Stimulated activated CD8-positive, alpha-beta memory T cell treated with anti-CD3 and anti-CD28 coated beads, Interleukin-15, amount 100 ng/mL, for 4 hours (primary cell): ENCODE results near the gene SH3TC1.

ENCODE experiments used
- DNase-seq, 2 donors: peaks; one replicate each; pipeline ENCODE4 v3.0.0-alpha.2; 2020; ENCODE audit warnings: low read depth in 2 of 2

The SH3TC1 gene

GRCh38 chr4:8261851-8262535, 62.9 kb downstream of the SH3TC1 start:
- no peak for DNase-seq

- DNase-seq = no peak
Observed at GRCh38 chr4:8262637-8263322, 63.7 kb downstream of the SH3TC1 start.

GRCh38 chr4:8263397-8263796, 64.3 kb downstream of the SH3TC1 start:
- no peak for DNase-seq

DNA sequence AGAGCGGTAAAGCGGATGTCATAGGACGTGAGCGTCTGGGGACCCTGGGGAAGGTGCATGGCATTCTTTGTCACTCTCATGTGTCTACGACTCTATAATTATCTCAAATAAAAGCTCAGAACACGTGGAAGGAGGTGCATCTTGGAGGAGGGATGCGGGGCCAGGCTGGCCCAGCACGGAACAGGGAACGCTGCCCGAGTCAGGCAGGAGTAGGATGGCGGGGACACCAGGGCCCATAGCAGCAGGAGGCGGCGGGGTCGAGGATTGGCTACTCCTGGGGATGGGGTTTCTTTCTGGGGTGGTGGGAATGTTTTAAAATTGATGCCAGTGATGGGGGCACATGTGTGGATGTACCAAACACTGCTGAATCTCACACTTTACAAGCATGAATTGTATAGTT, 65.0 kb downstream of the SH3TC1 start:
- DNase-seq = no peak

GRCh38 chr4:8265171-8265929, 66.3 kb downstream of the SH3TC1 start:
- no peak for DNase-seq

- no peak for DNase-seq
Observed at GRCh38 chr4:8266088-8266487, 67.0 kb downstream of the SH3TC1 start.

DNA sequence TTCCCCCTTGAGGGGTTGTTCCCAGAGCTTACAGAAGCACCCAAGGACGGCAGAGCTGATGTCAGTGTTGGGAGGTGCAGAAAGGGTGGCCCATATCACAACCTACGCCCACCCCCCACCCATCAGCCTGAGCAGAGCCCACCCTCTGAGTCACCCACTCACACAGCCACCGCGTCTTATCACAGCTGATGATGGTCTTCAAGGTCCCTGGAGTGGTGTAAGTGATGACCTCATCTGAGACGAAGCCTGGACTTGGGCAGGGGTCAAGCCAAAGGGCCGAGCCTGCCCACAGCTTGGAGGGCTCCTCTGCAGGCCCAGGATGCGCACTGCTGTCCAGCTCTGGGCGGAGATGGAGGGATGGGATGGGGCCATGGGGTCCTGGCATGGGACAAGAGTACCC, 67.4 kb downstream of the SH3TC1 start:
- no peak for DNase-seq

DNA sequence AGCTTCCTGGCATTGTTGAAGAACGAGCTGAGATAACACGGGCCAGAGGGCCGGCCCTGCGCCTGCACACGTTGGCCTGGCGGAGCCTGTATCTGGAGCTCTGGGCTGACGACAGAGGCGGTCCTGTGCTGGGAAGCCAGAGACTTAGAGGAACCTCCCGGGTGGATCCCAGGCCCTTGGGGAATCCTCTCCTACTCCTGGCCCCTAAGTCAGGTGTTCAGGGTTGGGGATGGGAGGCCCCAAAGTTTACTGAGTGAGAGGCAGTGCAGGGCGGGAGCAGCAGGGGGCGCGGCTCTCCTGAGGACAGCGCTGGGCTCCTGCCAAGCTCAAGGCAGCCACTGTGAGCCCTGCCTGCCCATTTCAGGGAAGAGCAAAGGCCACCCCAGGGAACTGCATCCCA, 68.0 kb downstream of the SH3TC1 start:
- no peak for DNase-seq

GRCh38 chr4:8268211-8268610, 69.1 kb downstream of the SH3TC1 start:
- no peak for DNase-seq

GRCh38 chr4:8268901-8269534, 69.9 kb downstream of the SH3TC1 start:
- DNase-seq = no peak

DNA sequence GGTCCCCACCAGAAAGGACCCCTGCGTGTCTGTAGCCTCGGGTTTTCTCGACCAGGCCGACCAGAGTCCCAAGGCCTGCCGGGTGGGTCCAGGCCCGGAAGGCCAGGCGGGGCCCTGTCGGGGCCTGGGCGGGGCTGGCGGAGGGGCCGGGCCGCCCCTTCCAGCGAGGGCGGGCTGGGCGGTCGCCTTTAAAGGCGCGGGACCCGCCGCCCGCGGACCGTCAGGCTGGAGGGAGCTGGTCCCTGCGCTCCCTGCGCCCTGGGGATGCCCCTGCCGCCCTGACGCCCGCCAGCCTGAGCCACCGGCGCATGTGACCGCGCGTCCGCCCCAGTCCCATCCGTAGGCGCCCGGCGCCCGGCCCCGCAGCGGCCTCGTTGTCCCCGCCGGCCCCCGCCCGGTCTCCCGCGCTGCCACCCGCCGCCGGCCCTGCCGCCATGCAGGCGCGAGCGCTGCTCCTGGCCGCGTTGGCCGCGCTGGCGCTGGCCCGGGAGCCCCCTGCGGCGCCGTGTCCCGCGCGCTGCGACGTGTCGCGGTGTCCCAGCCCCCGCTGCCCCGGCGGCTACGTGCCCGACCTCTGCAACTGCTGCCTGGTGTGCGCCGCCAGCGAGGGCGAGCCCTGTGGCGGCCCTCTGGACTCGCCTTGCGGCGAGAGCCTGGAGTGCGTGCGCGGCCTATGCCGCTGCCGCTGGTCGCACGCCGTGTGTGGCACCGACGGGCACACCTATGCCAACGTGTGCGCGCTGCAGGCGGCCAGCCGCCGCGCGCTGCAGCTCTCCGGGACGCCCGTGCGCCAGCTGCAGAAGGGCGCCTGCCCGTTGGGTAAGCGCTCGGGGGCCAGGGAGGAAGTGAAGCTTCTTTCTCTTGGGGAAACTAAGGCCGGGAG, 70.7 kb downstream of the SH3TC1 start, which contains the start of gene HTRA3:
Gene HTRA3, plus strand, starts transcription at position 220 of the 883 bp plus-strand sequence. Its CDS starts 215 bp downstream, at position 435.
- no peak for DNase-seq

DNA sequence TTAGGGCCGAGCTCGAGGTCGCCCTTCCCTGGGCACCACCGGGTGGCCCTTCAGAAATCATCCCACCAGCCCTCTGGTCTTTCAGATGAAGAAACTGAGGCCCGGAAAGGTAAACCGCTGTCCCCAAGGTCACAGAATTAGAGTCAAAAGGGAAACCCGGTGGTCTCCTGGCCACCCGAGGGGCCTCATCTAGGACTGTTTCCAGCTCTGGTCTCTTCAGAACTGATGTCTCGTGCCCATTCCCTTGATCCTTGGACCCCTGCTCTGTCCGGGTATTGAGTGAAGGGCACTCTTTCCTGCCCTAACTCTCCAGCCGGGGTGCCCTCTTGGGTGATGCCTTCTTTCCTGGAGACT, 71.3 kb downstream of the SH3TC1 start:
- DNase-seq = no peak

GRCh38 chr4:8270912-8271815, 72.1 kb downstream of the SH3TC1 start:
- DNase-seq = no peak

DNA sequence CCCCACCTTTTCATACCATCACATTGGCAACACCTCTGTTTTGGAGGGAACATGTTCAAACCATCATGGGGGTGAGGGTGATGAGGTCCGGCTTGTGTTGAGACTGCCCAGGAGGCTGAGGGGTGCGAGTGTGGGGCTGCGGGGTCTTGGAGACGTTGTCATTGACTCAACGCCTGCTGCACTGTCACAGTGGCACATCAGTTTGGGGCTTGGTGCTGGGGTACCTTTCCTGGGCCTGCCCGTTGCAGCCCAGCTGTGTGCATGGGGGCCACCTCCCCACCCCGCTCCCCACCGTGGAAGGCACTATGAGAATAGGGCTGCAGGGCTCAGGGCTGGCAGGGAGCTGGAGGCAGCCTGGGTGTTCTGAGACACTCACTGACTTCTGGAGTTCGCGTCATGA, 72.7 kb downstream of the SH3TC1 start:
- DNase-seq = no peak

DNA sequence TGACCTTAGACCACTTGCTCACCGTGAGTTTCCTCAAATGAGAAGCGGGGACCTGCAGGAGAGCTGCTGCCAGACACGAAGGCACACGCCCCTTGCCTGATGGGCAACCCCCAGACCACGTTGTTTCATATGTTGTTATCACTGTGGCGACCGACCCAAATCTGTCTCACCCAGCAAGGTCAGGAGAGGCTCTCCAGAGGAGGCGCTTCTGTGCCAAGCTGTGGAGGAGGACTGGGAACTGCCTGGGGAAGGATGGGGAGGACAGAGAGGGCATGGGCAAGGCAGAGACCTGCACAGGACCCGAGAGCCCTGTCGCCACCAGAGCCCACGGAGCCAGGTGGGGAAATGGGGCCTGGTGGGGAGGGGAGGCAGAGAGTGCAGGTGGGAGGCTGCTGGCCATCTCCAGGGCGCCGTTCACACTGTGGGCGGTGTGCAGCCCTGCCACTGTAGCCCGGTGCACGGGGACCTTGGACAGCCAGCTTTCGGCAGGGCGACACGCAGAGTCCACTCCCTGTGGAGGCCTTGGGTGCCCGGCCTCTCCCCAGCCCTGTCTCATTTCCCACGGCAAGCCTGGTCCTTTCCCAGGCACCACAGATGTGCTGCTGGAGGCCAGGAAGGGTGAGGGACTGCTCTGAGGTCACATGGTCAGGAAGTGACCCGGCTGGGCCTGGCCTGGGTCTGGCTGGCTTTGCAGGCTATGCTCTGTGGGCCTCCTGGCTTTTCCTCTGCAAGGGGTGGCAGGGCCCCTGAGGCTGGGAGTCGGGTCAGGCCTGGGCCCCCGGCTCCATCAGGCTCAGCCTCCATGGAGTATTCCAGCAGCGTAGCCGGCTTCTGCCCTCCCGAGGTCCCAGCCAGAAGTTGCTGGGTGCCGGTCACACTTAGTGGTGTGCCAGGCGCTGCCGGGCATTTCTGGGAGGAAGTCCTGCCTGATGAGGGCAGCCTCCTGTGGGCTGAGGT, 73.7 kb downstream of the SH3TC1 start:
- no peak for DNase-seq

DNA sequence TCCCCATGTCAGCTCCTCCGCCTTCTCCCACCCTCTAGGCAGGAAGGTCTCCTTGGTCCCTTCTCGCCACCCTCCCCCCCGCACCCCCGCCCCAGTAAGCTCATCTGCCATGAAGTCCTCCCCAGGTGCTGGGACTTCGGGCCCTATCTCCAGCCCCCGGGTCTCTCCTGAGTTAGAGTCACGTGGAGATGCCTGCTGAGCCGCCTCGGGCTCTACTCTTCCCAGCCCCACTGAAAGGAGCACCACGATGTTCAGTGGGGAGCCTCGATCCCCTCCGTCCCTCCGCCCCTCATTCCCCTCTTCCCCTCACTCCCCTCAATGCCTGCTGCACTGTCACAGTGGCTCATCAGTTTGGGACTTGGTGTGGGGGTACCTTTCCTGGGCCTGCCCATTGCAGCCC, 74.4 kb downstream of the SH3TC1 start:
- no peak for DNase-seq

DNA sequence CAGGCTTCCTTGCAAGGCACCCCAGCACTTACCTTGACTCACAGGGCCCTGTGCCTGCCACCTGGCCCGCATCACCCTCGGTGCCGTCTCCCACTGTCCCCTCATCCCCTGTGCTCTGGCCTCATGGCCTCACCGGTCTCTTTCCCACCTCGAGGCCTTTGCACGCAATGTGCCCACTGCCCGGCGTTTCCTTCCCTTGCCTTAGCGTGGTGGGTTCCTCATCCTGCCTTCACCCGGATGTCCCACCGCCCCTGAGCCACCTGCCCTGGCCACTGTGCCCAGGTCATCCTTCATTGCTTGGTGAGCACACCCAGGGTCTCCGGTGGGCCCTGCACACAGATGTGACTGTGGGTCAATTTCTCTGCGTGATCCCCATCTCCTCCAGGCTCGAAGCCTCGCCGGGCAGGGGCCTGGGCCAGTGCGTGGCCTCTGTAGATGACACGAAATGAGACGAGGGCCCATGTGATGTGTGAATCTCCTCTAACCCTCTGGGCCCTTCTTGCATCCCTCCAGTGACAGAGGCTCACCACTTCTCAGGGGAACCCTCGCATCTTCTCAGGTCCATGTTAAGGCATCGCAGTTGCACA, 75.1 kb downstream of the SH3TC1 start:
- no peak for DNase-seq

- no peak for DNase-seq
Observed at GRCh38 chr4:8274765-8275547, 75.9 kb downstream of the SH3TC1 start.
